ENCODE measurements around the gene GNB2.
"Not testable (repeated sequence)": the region's sequence is repeated elsewhere in the genome, so short reads cannot be mapped to it uniquely, and the experiment has no call there.

The GNB2 gene

DNA sequence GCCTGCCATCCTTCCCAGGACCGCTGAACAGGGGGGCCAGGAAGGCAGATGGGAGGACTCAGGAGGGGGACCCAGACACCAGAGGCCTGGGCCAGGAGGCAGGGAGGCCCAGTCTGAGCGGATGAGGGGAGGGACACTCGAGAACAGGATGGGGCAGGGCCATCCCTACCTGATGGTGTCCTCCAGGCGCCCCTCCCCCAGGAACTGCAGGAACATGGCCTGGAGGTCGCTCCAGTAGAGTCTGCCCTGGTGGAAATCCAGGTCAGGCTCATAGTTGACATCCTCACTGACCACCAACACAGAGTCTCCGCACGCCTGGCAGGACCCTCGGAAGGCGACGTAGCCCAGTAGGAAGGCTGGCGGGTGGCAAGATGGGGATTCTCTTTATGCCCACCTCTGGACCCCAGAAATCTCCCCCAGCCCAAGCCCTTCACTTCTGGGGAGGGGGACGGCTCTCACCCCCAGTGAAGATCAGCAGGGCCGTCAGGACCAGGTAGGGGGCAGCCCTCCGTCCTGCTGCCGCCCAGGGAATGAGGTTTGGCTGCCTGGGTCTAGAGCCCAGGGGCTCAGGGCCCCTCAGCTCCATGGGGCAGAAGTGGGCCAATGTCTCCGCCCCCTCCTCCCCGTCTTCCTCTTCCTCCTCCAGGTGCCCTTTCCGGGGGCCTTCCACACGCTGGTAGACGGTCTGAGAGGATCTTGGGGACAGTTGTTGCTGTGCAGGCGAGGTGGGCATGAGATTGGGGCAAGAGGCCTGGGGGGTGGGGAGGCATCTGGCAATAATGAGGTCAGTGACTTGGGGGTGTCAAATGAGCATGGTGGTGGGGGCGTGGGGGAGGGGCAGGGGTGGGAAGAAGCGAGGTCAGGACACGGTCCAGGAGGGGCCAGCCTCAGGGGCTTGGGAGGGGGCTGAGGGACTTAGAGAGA lies 32.8 kb upstream of the GNB2 start:
- Histone ChIP-seq H3K27ac (ENCODE audit: low read depth, low read length) (no peak overlapping the region), H3K36me3 (ENCODE audit: insufficient read depth, low read length) (no peaks in the 10 kb centered on the region), H2AFZ (ENCODE audit: low read length, unreplicated experiment) (no peak overlapping the region), H3K4me3 (ENCODE audit: low read depth, low read length) (no peak overlapping the region), H3K79me2 (ENCODE audit: control insufficient read depth, insufficient read depth, low read length, unreplicated experiment) (no peaks in the 10 kb centered on the region), H3K27me3 (ENCODE audit: insufficient read depth, low read length) (0 out of 2 replicates have a peak, but pooled peaks cover 4% of the 10 kb centered on the region), H3K4me1 (ENCODE audit: control insufficient read depth, insufficient read depth, low read length, unreplicated experiment) (no peaks in the 10 kb centered on the region)

DNA sequence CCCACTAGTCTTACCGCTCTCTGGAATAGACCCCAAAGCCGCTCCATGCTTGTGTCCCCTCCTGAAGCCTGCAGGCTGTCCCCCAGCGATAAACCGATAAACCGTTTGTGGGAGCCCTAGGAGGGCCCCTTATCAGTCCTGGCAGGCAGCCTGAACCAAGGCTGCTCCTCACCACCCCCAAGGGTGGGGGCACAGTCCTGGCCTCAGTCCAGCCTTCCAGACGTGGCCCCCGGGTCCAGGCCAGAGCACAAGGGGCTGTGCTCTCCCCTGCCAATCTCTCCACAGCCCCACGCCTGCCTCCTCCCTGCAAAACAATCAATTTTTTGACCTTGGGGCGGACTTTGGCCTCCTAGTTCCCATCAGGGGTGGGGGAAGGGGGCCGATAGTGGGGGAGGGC lies 32.1 kb upstream of the GNB2 start, which contains the start of gene TFR2:
TSS of gene TFR2 (minus strand) at position 90 of the 397 bp plus-strand sequence. CDS start at position 47, 43 bp downstream.
- no peak within 1 kb of the TSS for H3K27ac ChIP-seq (ENCODE audit: low read depth, low read length)

DNA sequence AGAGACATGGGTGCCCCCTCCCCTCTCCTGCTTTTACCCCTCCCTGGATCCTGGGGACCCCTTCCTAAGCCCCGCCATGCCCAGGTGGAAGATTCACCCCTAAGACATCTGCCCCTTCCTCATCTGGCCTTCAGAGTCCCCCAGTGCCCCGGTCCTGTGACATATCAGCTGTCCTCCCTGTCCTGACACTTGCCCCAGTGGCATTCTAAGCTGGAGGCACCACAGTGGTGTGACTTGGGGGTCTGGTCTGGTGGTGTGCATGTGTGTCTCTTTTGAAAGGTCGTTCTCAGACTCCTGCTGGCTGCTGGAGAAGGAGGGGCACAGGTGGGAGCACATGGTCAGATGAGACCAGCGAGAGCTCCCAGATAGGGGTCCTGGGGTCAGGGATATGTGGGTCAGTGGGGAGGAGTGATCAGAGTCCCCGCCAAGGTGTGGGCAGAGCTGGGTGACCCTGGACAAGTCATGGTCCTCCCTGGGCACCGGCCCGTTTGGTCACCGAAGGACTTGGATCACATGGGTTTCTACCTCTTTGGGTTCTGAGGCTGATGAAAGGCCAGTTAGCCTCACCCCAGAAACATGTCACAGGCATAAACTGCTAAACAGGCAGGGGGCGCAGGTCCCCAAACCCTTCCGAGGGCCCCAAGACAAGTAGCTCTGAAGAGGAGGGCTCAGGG lies 31.5 kb upstream of the GNB2 start:
- Histone ChIP-seq H3K4me3 (ENCODE audit: low read depth, low read length) (no peak overlapping the region), H3K27ac (ENCODE audit: low read depth, low read length) (no peak overlapping the region), H3K79me2 (ENCODE audit: control insufficient read depth, insufficient read depth, low read length, unreplicated experiment) (no peaks in the 10 kb centered on the region), H3K27me3 (ENCODE audit: insufficient read depth, low read length) (peaks cover 15% of the 10 kb centered on the region; the same call in 1 of the 2 replicates), H3K36me3 (ENCODE audit: insufficient read depth, low read length) (no peaks in the 10 kb centered on the region), H2AFZ (ENCODE audit: low read length, unreplicated experiment) (no peak overlapping the region), H3K4me1 (ENCODE audit: control insufficient read depth, insufficient read depth, low read length, unreplicated experiment) (no peaks in the 10 kb centered on the region)

More for the DNA sequence above, 32.1 kb upstream of the GNB2 start, which contains the start of gene TFR2:
- no peaks in the 10 kb centered on the region for H3K79me2 ChIP-seq (ENCODE audit: control insufficient read depth, insufficient read depth, low read length, unreplicated experiment)
- H3K4me1 ChIP-seq (ENCODE audit: control insufficient read depth, insufficient read depth, low read length, unreplicated experiment), result no peaks in the 10 kb centered on the region
- H3K27me3 ChIP-seq (ENCODE audit: insufficient read depth, low read length), result peaks cover 11% of the 10 kb centered on the region; the same call in 1 of the 2 replicates
- no peak within 1 kb of the TSS for H3K4me3 ChIP-seq (ENCODE audit: low read depth, low read length)
- no peaks in the 10 kb centered on the region for H3K36me3 ChIP-seq (ENCODE audit: insufficient read depth, low read length)
- no peak within 1 kb of the TSS for H2AFZ ChIP-seq (ENCODE audit: low read length, unreplicated experiment)

DNA sequence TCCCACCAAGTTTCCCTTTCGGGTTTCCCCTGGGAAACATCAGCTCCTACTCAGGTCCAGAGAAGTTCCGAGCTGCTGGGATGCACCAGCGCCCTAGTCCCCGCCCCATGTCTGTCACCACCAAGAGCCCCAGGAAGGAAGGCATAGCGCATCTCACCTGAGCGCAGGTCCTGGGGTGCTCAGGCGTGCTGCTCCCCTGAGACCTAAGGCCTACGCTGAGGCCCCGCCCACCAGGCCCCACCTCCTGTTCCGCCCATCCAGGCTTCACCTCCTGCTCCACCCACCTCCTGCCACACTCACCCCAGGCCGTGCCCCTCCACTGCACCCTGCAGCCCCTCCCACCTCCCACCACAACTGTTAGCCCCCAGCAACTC lies 31.0 kb upstream of the GNB2 start:
- no peak overlapping the region for H3K27ac ChIP-seq (ENCODE audit: low read depth, low read length)
- H3K27me3 ChIP-seq (ENCODE audit: insufficient read depth, low read length), result peaks cover 20% of the 10 kb centered on the region
- no peaks in the 10 kb centered on the region for H3K4me1 ChIP-seq (ENCODE audit: control insufficient read depth, insufficient read depth, low read length, unreplicated experiment)
- H3K79me2 ChIP-seq (ENCODE audit: control insufficient read depth, insufficient read depth, low read length, unreplicated experiment), result no peaks in the 10 kb centered on the region
- no peak overlapping the region for H3K4me3 ChIP-seq (ENCODE audit: low read depth, low read length)
- H2AFZ ChIP-seq (ENCODE audit: low read length, unreplicated experiment), result no peak overlapping the region
- no peaks in the 10 kb centered on the region for H3K36me3 ChIP-seq (ENCODE audit: insufficient read depth, low read length)

DNA sequence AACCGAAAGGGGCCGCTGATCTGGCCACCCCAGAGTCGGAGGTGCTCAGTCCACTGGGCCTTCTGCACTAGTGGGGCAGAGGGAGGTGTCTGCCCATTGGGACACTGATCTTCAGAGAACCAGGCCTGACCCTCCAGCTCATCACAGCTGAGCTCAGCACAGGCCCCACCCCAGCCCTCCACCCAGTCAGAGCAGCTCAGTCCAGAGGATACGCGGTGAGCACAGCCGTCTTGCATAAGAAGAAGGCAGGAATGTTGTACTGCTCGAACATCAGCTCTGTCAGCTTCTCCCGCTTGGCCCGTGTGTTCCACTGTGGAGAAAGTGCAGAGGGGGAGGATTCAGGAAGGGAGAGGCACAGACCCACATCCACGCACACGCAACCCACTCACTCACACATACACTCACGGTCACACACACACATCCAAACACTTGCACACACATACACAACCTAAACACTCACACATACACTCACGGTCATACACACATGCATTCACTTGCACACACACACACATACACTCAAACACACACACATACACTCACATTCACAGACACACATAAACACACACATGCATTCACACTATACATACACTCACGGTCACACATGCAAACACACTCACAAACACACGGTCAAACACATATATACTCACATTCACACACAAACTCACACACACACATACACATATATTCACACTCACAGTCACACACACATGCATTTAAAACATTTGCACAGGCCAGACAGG lies 23.5 kb upstream of the GNB2 start:
- Histone ChIP-seq H2AFZ (ENCODE audit: low read length, unreplicated experiment) (no peak overlapping the region), H3K27me3 (ENCODE audit: insufficient read depth, low read length) (peaks cover 40% of the 10 kb centered on the region), H3K79me2 (ENCODE audit: control insufficient read depth, insufficient read depth, low read length, unreplicated experiment) (no peaks in the 10 kb centered on the region), H3K36me3 (ENCODE audit: insufficient read depth, low read length) (no peaks in the 10 kb centered on the region), H3K4me3 (ENCODE audit: low read depth, low read length) (no peak overlapping the region), H3K4me1 (ENCODE audit: control insufficient read depth, insufficient read depth, low read length, unreplicated experiment) (no peaks in the 10 kb centered on the region), H3K27ac (ENCODE audit: low read depth, low read length) (no peak overlapping the region)

DNA sequence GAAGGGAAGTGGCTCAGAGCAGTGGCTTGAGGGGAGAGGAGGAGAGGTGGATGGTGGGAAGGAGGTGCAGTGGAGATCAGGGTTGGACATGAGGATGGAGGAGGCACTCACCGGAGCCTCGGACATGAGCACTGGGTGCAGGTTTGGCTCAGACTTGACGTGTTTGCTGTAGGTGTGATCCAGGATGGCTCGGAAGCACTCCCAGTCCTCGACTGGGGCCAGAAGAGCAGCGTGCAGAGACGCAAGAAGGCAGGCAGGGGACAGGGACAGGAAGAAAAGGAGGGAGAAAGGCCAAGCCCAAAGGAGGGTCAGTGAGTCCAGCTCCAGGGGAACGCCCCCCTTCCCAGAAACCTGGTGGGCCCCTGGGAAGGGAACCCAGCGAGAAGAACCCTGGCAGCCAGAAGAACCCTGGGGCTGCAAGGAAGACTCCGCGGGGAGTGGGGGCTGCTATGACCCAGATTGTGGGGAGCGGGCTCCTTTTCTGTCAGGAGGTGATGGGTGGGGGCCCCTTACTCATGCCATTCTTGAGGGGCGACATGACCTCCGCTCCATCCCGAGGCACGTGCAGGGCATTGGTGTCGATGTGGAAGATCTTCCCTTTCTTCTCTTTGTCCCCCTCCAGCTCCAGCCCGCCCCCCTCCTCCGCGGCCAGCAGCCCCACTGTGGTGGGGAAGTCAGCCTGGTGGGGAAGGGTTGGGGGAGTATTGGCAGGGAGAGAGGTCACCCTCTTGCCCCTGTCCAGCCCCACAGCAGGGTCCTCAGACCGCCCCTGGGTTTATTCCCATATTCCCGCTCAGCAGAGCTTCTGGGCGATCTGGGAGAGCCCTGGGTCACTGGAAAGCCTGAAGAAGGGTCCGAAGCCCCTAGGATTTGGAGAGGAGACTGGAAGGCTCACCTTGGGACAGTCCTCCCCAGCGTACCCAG lies 18.4 kb upstream of the GNB2 start:
- H3K4me3 ChIP-seq (ENCODE audit: low read depth, low read length), result no peak overlapping the region
- H3K27ac ChIP-seq (ENCODE audit: low read depth, low read length), result no peak overlapping the region
- no peaks in the 10 kb centered on the region for H3K4me1 ChIP-seq (ENCODE audit: control insufficient read depth, insufficient read depth, low read length, unreplicated experiment)
- H2AFZ ChIP-seq (ENCODE audit: low read length, unreplicated experiment), result no peak overlapping the region
- H3K79me2 ChIP-seq (ENCODE audit: control insufficient read depth, insufficient read depth, low read length, unreplicated experiment), result no peaks in the 10 kb centered on the region
- H3K27me3 ChIP-seq (ENCODE audit: insufficient read depth, low read length), result peaks cover 42% of the 10 kb centered on the region
- H3K36me3 ChIP-seq (ENCODE audit: insufficient read depth, low read length), result no peaks in the 10 kb centered on the region

DNA sequence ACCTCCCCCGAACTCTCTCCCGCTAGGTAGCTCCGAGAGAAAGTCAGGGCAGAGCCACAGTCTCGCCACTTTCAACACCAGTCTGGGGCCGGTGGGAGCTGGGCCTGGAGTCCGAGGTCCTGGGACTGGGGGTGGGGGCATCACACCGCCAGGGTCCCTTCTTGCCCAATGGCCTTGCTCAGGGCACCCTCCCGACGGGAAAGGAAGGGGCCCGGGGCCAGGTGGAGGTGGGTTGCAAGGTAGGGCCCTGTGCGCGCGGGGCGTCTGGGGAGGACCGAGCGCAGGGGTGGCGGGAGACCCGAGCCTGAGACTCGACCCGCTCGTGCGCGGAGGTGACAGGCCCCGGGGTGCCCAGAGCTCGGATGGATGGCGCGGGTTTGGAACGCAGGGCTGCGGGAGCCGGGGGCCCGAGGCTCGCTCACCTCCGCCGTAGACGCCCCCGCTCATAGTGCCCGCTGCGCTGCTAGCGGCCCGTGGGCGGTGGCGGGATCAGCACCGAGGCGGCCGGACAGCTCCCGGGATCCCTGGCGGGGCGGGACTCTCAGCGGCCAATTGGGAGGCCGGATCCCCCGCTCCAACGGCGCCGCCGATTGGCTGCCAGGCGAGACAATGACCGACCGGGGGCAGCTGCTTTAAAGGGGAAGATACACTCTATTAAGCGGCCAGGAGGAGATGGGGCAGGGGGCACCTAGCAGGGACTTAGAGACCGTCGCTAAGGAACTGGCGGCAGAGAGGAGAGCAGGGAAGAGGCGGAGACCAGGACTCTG lies 17.4 kb upstream of the GNB2 start, which contains the start of gene ACTL6B:
TSS of gene ACTL6B (minus strand) at position 541 of the 767 bp plus-strand sequence. CDS start at position 447, 94 bp downstream.
- no peak within 1 kb of the TSS for H3K4me3 ChIP-seq (ENCODE audit: low read depth, low read length)
- no peaks in the 10 kb centered on the region for H3K4me1 ChIP-seq (ENCODE audit: control insufficient read depth, insufficient read depth, low read length, unreplicated experiment)
- H3K79me2 ChIP-seq (ENCODE audit: control insufficient read depth, insufficient read depth, low read length, unreplicated experiment), result no peaks in the 10 kb centered on the region
- no peaks in the 10 kb centered on the region for H3K36me3 ChIP-seq (ENCODE audit: insufficient read depth, low read length)
- peaks cover 42% of the 10 kb centered on the region for H3K27me3 ChIP-seq (ENCODE audit: insufficient read depth, low read length)
- no peak within 1 kb of the TSS for H2AFZ ChIP-seq (ENCODE audit: low read length, unreplicated experiment)
- no peak within 1 kb of the TSS for H3K27ac ChIP-seq (ENCODE audit: low read depth, low read length)

DNA sequence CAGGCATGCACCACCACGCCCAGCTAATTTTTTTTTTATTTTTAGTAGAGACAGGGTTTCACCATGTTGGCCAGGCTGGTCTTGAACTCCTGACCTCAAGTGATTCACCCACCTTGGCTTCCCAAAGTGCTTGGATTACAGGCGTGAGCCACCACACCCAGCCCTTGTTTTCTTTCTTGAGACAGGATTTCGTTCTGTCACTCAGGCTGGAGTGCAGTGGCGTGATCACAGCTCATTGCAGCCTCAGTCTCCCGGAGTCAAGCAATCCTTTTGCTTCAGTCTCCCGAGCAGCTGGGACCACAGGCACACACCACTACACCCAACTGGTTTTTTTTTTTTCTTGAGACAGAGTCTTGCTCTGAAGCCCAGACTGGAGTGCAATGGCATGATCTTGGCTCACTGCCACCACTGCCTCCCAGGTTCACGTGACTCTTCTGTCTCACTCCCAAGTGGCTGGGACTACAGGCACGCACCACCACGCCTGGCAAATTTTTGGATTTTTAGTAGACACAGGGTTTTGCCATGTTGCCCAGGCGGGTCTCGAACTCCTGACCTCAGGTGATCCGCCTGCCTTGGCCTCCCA lies 11.3 kb upstream of the GNB2 start:
- not testable (repeated sequence) for H3K4me3 ChIP-seq (ENCODE audit: low read depth, low read length); H3K4me1 ChIP-seq (ENCODE audit: control insufficient read depth, insufficient read depth, low read length, unreplicated experiment); H3K27ac ChIP-seq (ENCODE audit: low read depth, low read length); H3K79me2 ChIP-seq (ENCODE audit: control insufficient read depth, insufficient read depth, low read length, unreplicated experiment); H3K36me3 ChIP-seq (ENCODE audit: insufficient read depth, low read length); H2AFZ ChIP-seq (ENCODE audit: low read length, unreplicated experiment); H3K27me3 ChIP-seq (ENCODE audit: insufficient read depth, low read length)

DNA sequence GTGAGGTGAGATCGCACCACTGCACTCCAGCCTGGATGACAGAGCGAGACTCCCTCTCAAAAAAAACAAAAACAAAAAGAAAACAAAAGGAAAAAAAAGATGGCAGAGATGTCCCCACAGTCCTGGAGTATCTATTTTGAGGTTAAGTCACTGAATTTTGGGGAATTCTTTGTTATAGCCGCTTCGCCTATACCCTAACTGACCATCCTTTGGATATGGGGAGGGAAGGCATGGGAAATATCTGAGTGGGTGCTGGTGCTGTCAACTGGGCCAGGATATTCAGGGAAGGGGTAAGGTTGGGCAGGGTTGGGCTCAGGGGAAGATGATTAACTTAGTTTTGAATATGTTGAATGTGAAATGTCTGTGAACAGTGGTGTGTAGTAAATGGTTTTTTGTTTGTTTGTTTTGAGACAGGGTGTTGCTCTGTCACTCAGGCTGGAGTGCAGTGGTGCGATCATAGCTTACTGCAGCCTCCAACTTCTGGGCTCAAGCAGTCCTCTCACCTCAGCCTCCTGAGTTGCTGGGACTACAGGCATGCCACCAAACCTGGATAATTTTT lies 8.3 kb upstream of the GNB2 start:
- Histone ChIP-seq H3K4me1 (ENCODE audit: control insufficient read depth, insufficient read depth, low read length, unreplicated experiment) (no peaks in the 10 kb centered on the region), H3K4me3 (ENCODE audit: low read depth, low read length) (no peak overlapping the region), H3K27me3 (ENCODE audit: insufficient read depth, low read length) (no peaks in the 10 kb centered on the region), H3K36me3 (ENCODE audit: insufficient read depth, low read length) (no peaks in the 10 kb centered on the region), H3K79me2 (ENCODE audit: control insufficient read depth, insufficient read depth, low read length, unreplicated experiment) (no peaks in the 10 kb centered on the region), H3K27ac (ENCODE audit: low read depth, low read length) (no peak overlapping the region), H2AFZ (ENCODE audit: low read length, unreplicated experiment) (no peak overlapping the region)

All from ACC112 (cell line).